Psoas muscle (tissue), 8 donors: ENCODE data around the gene FCN1. TPM values are rescaled to one million over a fixed set of nuclear protein-coding genes. Genes with fewer than 3 reads are reported as not detected.

Experiments
- ATAC-seq, 4 donors: fragments of 200-7000 bp; cut with Tn5 transposase; one replicate each; pipeline ENCODE4 v1.9.1; 2020; ENCODE audit warnings: moderate library complexity in 3 of 4, mild to moderate bottlenecking in 2 of 4
- DNase-seq, 2 donors: peaks; one replicate each; pipeline ENCODE4 v3.0.0-alpha.2; 2020
- H3K27ac ChIP-seq: fragments of 200-600 bp; one replicate; pipeline ENCODE4 v1.8.0; 2022
- H3K27me3 ChIP-seq, 3 donors: fragments of 200-600 bp in 1 of 3; one replicate each; pipeline versions ENCODE4 v1.6.1 to v1.8.0; 2013 to 2022; ENCODE audit warnings: low read length in 2 of 3, mild to moderate bottlenecking in 2 of 3, moderate library complexity in 1 of 3; ENCODE audit not compliant: insufficient read depth in 3 of 3
- H3K36me3 ChIP-seq, 2 donors: fragments of 200-600 bp in 1 of 2; one replicate each; pipeline versions ENCODE4 v1.6.1 to v1.8.0; 2013 to 2022; ENCODE audit warnings: low read depth in 1 of 2, mild to moderate bottlenecking in 1 of 2, moderate library complexity in 1 of 2; ENCODE audit not compliant: insufficient read depth in 1 of 2
- H3K4me1 ChIP-seq: fragments of 200-600 bp; one replicate; pipeline ENCODE4 v1.8.0; 2022
- H3K4me3 ChIP-seq: fragments of 200-600 bp; one replicate; pipeline ENCODE4 v1.8.0; 2022; ENCODE audit warnings: mild to moderate bottlenecking
- H3K9me3 ChIP-seq: fragments of 200-600 bp; one replicate; pipeline ENCODE4 v1.8.0; 2022
- CTCF ChIP-seq: fragments of 200-600 bp; IDR thresholded peaks from one replicate; pipeline ENCODE4 v1.8.0; 2022; ENCODE audit warnings: antibody characterized with exemption
- WGBS, 3 donors: extraction: QIAGEN DNeasy Blood & Tissue Kit; methylation state at CpG; one replicate each; pipeline versions ENCODE4 v1.1.6 to v1.1.7; 2013; 5-methylcytosine and 5-hydroxymethylcytosine counted together
- intact Hi-C, 2 donors: fragments of 100-400 bp; cut with DNase I; formaldehyde crosslinking; loops; one replicate each; pipeline versions ENCODE4 v1.11.0 to v1.14.2; 2022
- polyA plus RNA-seq, 3 donors: library from polyadenylated mRNA; stranded (reverse); fragments of 200-250 nt; gene quantifications; one replicate each; pipeline ENCODE4 v1.2.3, GENCODE V29; 2013
- total RNA-seq, 4 donors: library from RNA; stranded (reverse); fragmentation: NEBNext Ultra II Directional in 2 of 4; extraction: Animal tissue kit (Norgen Biotek cat#: 25700) in 2 of 4; gene quantifications; one replicate each; pipeline versions ENCODE4 v1.2.1 to v1.2.4, GENCODE V29; 2021 to 2023
- donor health status: healthy with polysubstance abuse.
- donor health status: DM: no; HTN: no; CAD: no; lungs with moderate emphysema.
- donor health status: Bipolar disorder and iron deficiency.
- donor health status: healthy.
- donor health status: DM: yes; HTN: yes; CAD: no.
- donor health status: DM: no; HTN: no; CAD: no.
- donor health status: DM: no; HTN: no; CAD: no.
- donor health status: DM: yes; HTN: yes; CAD: no.

Gene FCN1
- total and polyA plus RNA-seq, 7 donors: 0.51 to 3.9 (median 0.82) TPM

- 68 to 81% (median 69%) methylated on average over 13 of the region's 13 CpGs for WGBS, 3 donors
- Histone ChIP-seq H3K9me3 (no peaks in the 10 kb centered on the region), H3K4me3 (no peak overlapping the region), H3K27ac (no peak overlapping the region), H3K4me1 (no peaks in the 10 kb centered on the region), H3K36me3 (no peaks in the 10 kb centered on the region), H3K27me3 (peaks cover 0 to 15% (median 6%) of the 10 kb centered on the region in 3 donors)
- intact Hi-C loops: no loop called here
- no peak for TF ChIP-seq CTCF
- DNase-seq (no peak), ATAC-seq (no peak)
Measured at GRCh38 chr9:134864821-134865190, 52.9 kb downstream of the FCN1 start.

- peak in 1 of 4 donors; percentile 53 for ATAC-seq
- TF ChIP-seq CTCF: no peak
- intact Hi-C loops: no loop called here
- H3K27ac ChIP-seq: no peak overlapping the region
- peaks cover 0 to 9% (median 6%) of the 10 kb centered on the region in 3 donors for H3K27me3 ChIP-seq
- H3K4me3 ChIP-seq: no peak overlapping the region
- 31 to 46% (median 41%) methylated on average over 28 of the region's 28 CpGs for WGBS, 3 donors
- H3K4me1 ChIP-seq: no peaks in the 10 kb centered on the region
- DNase-seq: no peak
- no peaks in the 10 kb centered on the region for H3K9me3 ChIP-seq
- H3K36me3 ChIP-seq: no peaks in the 10 kb centered on the region
Measured at GRCh38 chr9:134863941-134864820, 53.5 kb downstream of the FCN1 start.

- Histone ChIP-seq H3K4me3 (no peak overlapping the region), H3K36me3 (no peaks in the 10 kb centered on the region), H3K9me3 (no peaks in the 10 kb centered on the region), H3K27me3 (peaks cover 0 to 9% (median 6%) of the 10 kb centered on the region in 3 donors), H3K4me1 (no peaks in the 10 kb centered on the region), H3K27ac (no peak overlapping the region)
- DNase-seq (peak in 1 of 2 donors; percentile 39), ATAC-seq (peak in 1 of 4 donors; percentile 67)
- TF ChIP-seq CTCF: no peak
- intact Hi-C loops: no loop called here
- 54 to 84% (median 80%) methylated on average over 16 of the region's 16 CpGs for WGBS, 3 donors
Measured at GRCh38 chr9:134863306-134863902, 54.3 kb downstream of the FCN1 start.

- Histone ChIP-seq H3K4me3 (no peak overlapping the region), H3K27me3 (peaks cover 0 to 14% (median 8%) of the 10 kb centered on the region in 3 donors), H3K9me3 (no peaks in the 10 kb centered on the region), H3K36me3 (no peaks in the 10 kb centered on the region), H3K27ac (no peak overlapping the region), H3K4me1 (no peaks in the 10 kb centered on the region)
- intact Hi-C loops: no loop called here
- ATAC-seq: no peak
- 82 to 89% (median 85%) methylated on average over 17 of the region's 17 CpGs for WGBS, 3 donors
- no peak for DNase-seq
- no peak for TF ChIP-seq CTCF
Measured at GRCh38 chr9:134861595-134862334, 55.9 kb downstream of the FCN1 start.
